GM12878 (cell line): ENCODE results near the gene PACS2. TPM values are rescaled to one million over a fixed set of nuclear protein-coding genes. Genes with fewer than 3 reads are reported as not detected.

Source experiments
- ATAC-seq: fragments of 200-7000 bp; cut with Tn5 transposase; 3 replicates; pipeline ENCODE4 v1.9.1; 2020; ENCODE audit warnings: mild to moderate bottlenecking, moderate library complexity
- BruUV-seq: library from RNA; stranded (reverse); fragments of 400-500 nt; replicated peaks from 2 replicates; lab custom pipeline; 2021; lab: Mats Ljungman, UMichigan
- CTCF ChIA-PET: fragments of 300-600 bp; sonication (Branson Sonifier 250); formaldehyde crosslinking; extraction: SDS; loops from one replicate; lab custom pipeline; 2021; ENCODE audit warnings: inconsistent platforms; lab: Yijun Ruan, JAX
- POLR2A ChIA-PET: fragments of 350-600 bp; formaldehyde crosslinking; extraction: SDS; loops from one replicate; lab custom pipeline; 2021; ENCODE audit warnings: inconsistent platforms; lab: Charles Lee
- RAD21 ChIA-PET: fragments of 300-600 bp; sonication (Branson Sonifier 250); formaldehyde crosslinking; loops from one replicate; lab custom pipeline; 2023; ENCODE audit warnings: antibody characterized with exemption; ENCODE audit not compliant: unreplicated experiment; lab: Charles Lee
- SMC1A ChIA-PET: fragments of 300-600 bp; sonication (Branson Sonifier 250); formaldehyde crosslinking; loops from one replicate; lab custom pipeline; 2023; ENCODE audit not compliant: unreplicated experiment, uncharacterized antibody; lab: Charles Lee
- DNase-seq: peaks from one replicate; pipeline ENCODE4 v3.0.0-alpha.2; 2011; ENCODE audit warnings: low read depth, low spot score
- FAIRE-seq: peaks from 3 replicates; lab custom pipeline; 2011; peaks lifted over from hg19 to GRCh38; lab: Jason Lieb, UNC
- H2AFZ ChIP-seq: 2 replicates; pipeline ENCODE4 v1.6.0; 2011; ENCODE audit warnings: low read depth, low read length, control low read depth; ENCODE audit not compliant: control insufficient read depth
- H3K27ac ChIP-seq: 2 replicates; pipeline ENCODE4 v1.5.1; 2011; ENCODE audit warnings: control low read depth; ENCODE audit not compliant: control insufficient read depth, insufficient read depth
- H3K27me3 ChIP-seq, 2 experiments: replicated peaks in 1 of 2; 2 replicates each; pipeline versions ENCODE4 v1.6.0 to v1.6.1; 2011; ENCODE audit warnings: low read length in 1 of 2; ENCODE audit not compliant: control insufficient read depth in 2 of 2, insufficient read depth in 2 of 2
- H3K36me3 ChIP-seq, 2 experiments: 2 replicates each; pipeline ENCODE4 v1.5.1; 2011; ENCODE audit warnings: low read length in 1 of 2; ENCODE audit not compliant: control insufficient read depth in 2 of 2, insufficient read depth in 2 of 2
- H3K4me1 ChIP-seq: 2 replicates; pipeline ENCODE4 v1.6.1; 2011; ENCODE audit warnings: mild to moderate bottlenecking, low read length, moderate library complexity, mixed read lengths; ENCODE audit not compliant: control insufficient read depth, insufficient read depth
- H3K4me2 ChIP-seq: 2 replicates; pipeline ENCODE4 v1.6.0; 2011; ENCODE audit warnings: control low read depth; ENCODE audit not compliant: control insufficient read depth, insufficient read depth
- H3K4me3 ChIP-seq: fragments of 200-600 bp; sonication (generic); 2 replicates; pipeline ENCODE4 v1.5.1; 2016
- H3K79me2 ChIP-seq: 2 replicates; pipeline ENCODE4 v1.6.0; 2011; ENCODE audit warnings: low read length; ENCODE audit not compliant: control insufficient read depth, insufficient read depth
- H3K9ac ChIP-seq: 2 replicates; pipeline ENCODE4 v1.8.0; 2011; ENCODE audit warnings: low read length, control low read depth, mixed read lengths; ENCODE audit not compliant: control insufficient read depth, insufficient read depth
- H3K9me3 ChIP-seq: replicated peaks from 3 replicates; pipeline ENCODE4 v1.5.1; 2011; ENCODE audit warnings: mild to moderate bottlenecking, low read length; ENCODE audit not compliant: control insufficient read depth, insufficient read depth
- H4K20me1 ChIP-seq: 2 replicates; pipeline ENCODE4 v1.6.0; 2011; ENCODE audit not compliant: control insufficient read depth, insufficient read depth
- BCL11A ChIP-seq: IDR thresholded peaks from 2 replicates; pipeline ENCODE4 v1.6.1; 2011; ENCODE audit warnings: low read depth, low read length
- BRCA1 ChIP-seq: IDR thresholded peaks from 2 replicates; pipeline ENCODE4 v1.6.1; 2011; ENCODE audit warnings: low read depth, low read length, improper control_type of control experiment
- HDAC2 ChIP-seq: fragments of 200-600 bp; sonication (generic); IDR thresholded peaks from 2 replicates; pipeline ENCODE4 v1.6.1; 2017
- MEF2B ChIP-seq: fragments of 450-650 bp; IDR thresholded peaks from 2 replicates; pipeline ENCODE4 v1.6.1; 2018; ENCODE audit warnings: mild to moderate bottlenecking, moderate library complexity; ENCODE audit not compliant: partially characterized antibody, poor library complexity, severe bottlenecking
- NBN ChIP-seq: fragments of 450-650 bp; IDR thresholded peaks from 2 replicates; pipeline ENCODE4 v1.6.1; 2016
- NFIC ChIP-seq: IDR thresholded peaks from 2 replicates; pipeline ENCODE4 v1.6.1; 2012; ENCODE audit warnings: low read depth, mild to moderate bottlenecking, inconsistent platforms, low read length, moderate library complexity
- RCOR1 ChIP-seq: conservative IDR thresholded peaks from 2 replicates; pipeline ENCODE4 v1.6.1; 2012; ENCODE audit warnings: low read depth, low read length, improper control_type of control experiment
- RFX5 ChIP-seq: IDR thresholded peaks from 2 replicates; pipeline ENCODE4 v1.6.1; 2011; ENCODE audit warnings: low read depth, low read length, improper control_type of control experiment
- SIX5 ChIP-seq: IDR thresholded peaks from 2 replicates; pipeline ENCODE4 v1.6.1; 2011; ENCODE audit warnings: mild to moderate bottlenecking, low read depth, low read length, moderate library complexity; ENCODE audit not compliant: severe bottlenecking
- SMARCA5 ChIP-seq: fragments of 450-650 bp; IDR thresholded peaks from 2 replicates; pipeline ENCODE4 v1.6.1; 2017; ENCODE audit warnings: mild to moderate bottlenecking
- SREBF1 ChIP-seq: IDR thresholded peaks from 2 replicates; pipeline ENCODE4 v1.6.1; 2012; ENCODE audit warnings: mild to moderate bottlenecking, low read length
- STAT1 ChIP-seq: fragments of 450-650 bp; conservative IDR thresholded peaks from 2 replicates; pipeline ENCODE4 v1.6.1; 2014; ENCODE audit warnings: antibody characterized with exemption, mild to moderate bottlenecking
- TAF1 ChIP-seq: IDR thresholded peaks from 2 replicates; pipeline ENCODE4 v1.6.1; 2011; ENCODE audit warnings: mild to moderate bottlenecking, low read depth, low read length, borderline replicate concordance
- TBL1XR1 ChIP-seq: IDR thresholded peaks from 2 replicates; pipeline ENCODE4 v1.6.1; 2012; ENCODE audit warnings: low read depth, low read length, improper control_type of control experiment
- TCF7 ChIP-seq: IDR thresholded peaks from 2 replicates; pipeline ENCODE4 v1.6.1; 2014; ENCODE audit warnings: antibody characterized with exemption, borderline replicate concordance
- WRNIP1 ChIP-seq: IDR thresholded peaks from 2 replicates; pipeline ENCODE4 v1.6.1; 2011; ENCODE audit warnings: low read depth, low read length, improper control_type of control experiment, borderline replicate concordance
- ZNF207 ChIP-seq: fragments of 450-650 bp; IDR thresholded peaks from 2 replicates; pipeline ENCODE4 v1.6.1; 2014; ENCODE audit warnings: antibody characterized with exemption, mild to moderate bottlenecking, borderline replicate concordance
- WGBS: methylation state at CpG from one replicate; pipeline ENCODE4 v1.1.6; 2016; ENCODE audit warnings: low lambda C conversion rate; ENCODE audit not compliant: insufficient replicate concordance, insufficient coverage; ENCODE audit errors: missing lambda C conversion rate; 5-methylcytosine and 5-hydroxymethylcytosine counted together
- in situ Hi-C: fragments of 300-500 bp; cut with MboI; formaldehyde crosslinking; loops from 9 replicates; pipeline ENCODE4 v1.14.3; 2018; ENCODE audit warnings: mixed read lengths
- intact Hi-C: fragments of 100-400 bp; cut with micrococcal nuclease; formaldehyde crosslinking; loops from one replicate; pipeline ENCODE4 v1.14.2; 2022; ENCODE audit not compliant: unreplicated experiment
- polyA plus RNA-seq, 11 experiments: library from polyadenylated mRNA; depleted of rRNA in 4 of 11; unstranded in 6 of 11; stranded (reverse) in 5 of 11; fragments of >200 nt; fragmentation: Nextera tagmentation in 4 of 11; fragmentation: Illumina TruSeq in 1 of 11; extraction: Ambion mirVana in 4 of 11; extraction: Trizol in 1 of 11; gene quantifications; 1 replicate in 1 of 11; 2 replicates in 10 of 11; pipeline versions ENCODE4 v1.2.1 to v1.2.3, GENCODE V29; 2011 to 2016; ENCODE audit warnings: inconsistent platforms in 2 of 11, missing spikeins in 2 of 11, low read depth in 1 of 11
- total RNA-seq, 4 experiments: library from RNA; depleted of rRNA in 3 of 4; stranded (reverse); fragments of >200 nt in 3 of 4; fragmentation: Illumina TruSeq in 1 of 4; extraction: Trizol in 1 of 4; gene quantifications; 2 replicates each; pipeline versions ENCODE4 v1.2.1 to v1.2.3, GENCODE V29; 2013 to 2021
- TF ChIP-seq, protein P1 (sequence below): fragments of 450-650 bp; conservative IDR thresholded peaks from 2 replicates; pipeline ENCODE4 v1.6.1; 2017; ENCODE audit warnings: mild to moderate bottlenecking, moderate library complexity
- TF ChIP-seq, protein P2 (sequence below): fragments of 450-650 bp; IDR thresholded peaks from 2 replicates; pipeline ENCODE4 v1.6.1; 2016; ENCODE audit warnings: mild to moderate bottlenecking
- TF ChIP-seq, protein P3 (sequence below): IDR thresholded peaks from 2 replicates; pipeline ENCODE4 v1.6.1; 2012; ENCODE audit warnings: low read length, inconsistent platforms

The PACS2 gene
- total and polyA plus RNA-seq, 10 of the 15 experiments (the other 5 are each of a cell fraction or from before 2014, with no cell fraction given) = 0.21 to 37.3 (median 9.4) TPM

DNA sequence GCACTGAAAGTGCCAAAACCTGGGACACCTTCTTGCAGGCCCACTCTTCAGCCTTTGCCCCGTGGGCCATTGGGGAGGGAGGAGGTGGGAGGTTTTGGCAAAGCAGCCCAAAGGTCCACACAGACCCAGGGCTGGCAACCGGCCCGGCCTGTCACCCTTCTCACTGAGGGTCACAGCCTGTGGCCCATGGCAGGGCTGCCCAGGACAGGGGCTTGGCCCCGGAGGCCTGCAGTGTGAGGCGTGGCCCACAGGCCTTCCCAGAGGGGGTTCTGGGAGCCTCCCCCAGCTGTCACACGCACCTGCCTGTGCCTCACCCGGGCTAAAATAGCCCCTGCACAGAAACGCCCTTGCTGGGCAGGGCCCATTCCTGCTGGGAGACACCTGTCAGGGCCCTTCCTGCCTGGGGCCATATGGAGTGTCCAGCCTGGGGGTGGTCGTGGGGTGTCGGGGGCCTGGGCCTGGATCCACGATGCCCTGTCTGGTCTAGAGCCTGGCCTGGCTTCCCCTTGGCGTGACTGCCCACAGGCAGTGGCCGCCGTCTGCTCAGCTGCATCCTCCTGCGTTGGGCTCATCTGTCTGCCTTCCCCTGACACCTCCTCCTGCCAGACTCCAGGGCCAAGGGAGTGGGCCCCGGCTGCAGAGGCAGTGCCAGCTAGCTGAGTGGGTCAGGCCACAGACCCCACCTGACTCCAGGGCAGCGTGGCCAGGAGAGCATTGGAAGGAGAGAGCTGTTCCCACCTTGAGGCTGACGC is 19.2 kb downstream of the PACS2 start:
- Histone ChIP-seq H3K27ac (no peak overlapping the region), H2AFZ (no peak overlapping the region), H4K20me1 (peaks cover 1% of the 10 kb centered on the region; the same call in 1 of the 2 replicates), H3K27me3 (no peaks in the 10 kb centered on the region), H3K36me3 (no peaks in the 10 kb centered on the region; a peak in 1 of 4 replicates), H3K9ac (no peak overlapping the region), H3K4me1 (peaks cover 3% of the 10 kb centered on the region; the same call in 1 of the 2 replicates), H3K9me3 (no peaks in the 10 kb centered on the region), H3K4me3 (no peak overlapping the region), H3K4me2 (no peak overlapping the region), H3K79me2 (no peaks in the 10 kb centered on the region)
- FAIRE-seq (no peak), ATAC-seq (no peak), DNase-seq (no peak)
- intact Hi-C loops (no loop called here), in situ Hi-C loops (no loop called here)
- ChIA-PET POLR2A (no interaction called here), CTCF (interaction anchor here (0.9 kb wide), 1 partner anchor 36 kb away, joined by 3 read pairs; no protein-coding TSS in a partner anchor), RAD21 (no interaction called here), SMC1A (no interaction called here)
- 63% methylated on average over 18 of the region's 18 CpGs for WGBS
- no peak for TF ChIP-seq RCOR1
- TF ChIP-seq BRCA1 = no peak
- TF ChIP-seq WRNIP1 = no peak
- TF ChIP-seq, protein P1, sequence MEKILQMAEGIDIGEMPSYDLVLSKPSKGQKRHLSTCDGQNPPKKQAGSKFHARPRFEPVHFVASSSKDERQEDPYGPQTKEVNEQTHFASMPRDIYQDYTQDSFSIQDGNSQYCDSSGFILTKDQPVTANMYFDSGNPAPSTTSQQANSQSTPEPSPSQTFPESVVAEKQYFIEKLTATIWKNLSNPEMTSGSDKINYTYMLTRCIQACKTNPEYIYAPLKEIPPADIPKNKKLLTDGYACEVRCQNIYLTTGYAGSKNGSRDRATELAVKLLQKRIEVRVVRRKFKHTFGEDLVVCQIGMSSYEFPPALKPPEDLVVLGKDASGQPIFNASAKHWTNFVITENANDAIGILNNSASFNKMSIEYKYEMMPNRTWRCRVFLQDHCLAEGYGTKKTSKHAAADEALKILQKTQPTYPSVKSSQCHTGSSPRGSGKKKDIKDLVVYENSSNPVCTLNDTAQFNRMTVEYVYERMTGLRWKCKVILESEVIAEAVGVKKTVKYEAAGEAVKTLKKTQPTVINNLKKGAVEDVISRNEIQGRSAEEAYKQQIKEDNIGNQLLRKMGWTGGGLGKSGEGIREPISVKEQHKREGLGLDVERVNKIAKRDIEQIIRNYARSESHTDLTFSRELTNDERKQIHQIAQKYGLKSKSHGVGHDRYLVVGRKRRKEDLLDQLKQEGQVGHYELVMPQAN = no peak
- TF ChIP-seq NBN = no peak
- no peak for TF ChIP-seq TAF1
- TF ChIP-seq, protein P2, sequence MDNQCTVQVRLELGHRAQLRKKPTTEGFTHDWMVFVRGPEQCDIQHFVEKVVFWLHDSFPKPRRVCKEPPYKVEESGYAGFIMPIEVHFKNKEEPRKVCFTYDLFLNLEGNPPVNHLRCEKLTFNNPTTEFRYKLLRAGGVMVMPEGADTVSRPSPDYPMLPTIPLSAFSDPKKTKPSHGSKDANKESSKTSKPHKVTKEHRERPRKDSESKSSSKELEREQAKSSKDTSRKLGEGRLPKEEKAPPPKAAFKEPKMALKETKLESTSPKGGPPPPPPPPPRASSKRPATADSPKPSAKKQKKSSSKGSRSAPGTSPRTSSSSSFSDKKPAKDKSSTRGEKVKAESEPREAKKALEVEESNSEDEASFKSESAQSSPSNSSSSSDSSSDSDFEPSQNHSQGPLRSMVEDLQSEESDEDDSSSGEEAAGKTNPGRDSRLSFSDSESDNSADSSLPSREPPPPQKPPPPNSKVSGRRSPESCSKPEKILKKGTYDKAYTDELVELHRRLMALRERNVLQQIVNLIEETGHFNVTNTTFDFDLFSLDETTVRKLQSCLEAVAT = no peak
- no peak for TF ChIP-seq TCF7
- TF ChIP-seq BCL11A = no peak
- TF ChIP-seq STAT1 = no peak
- no peak for TF ChIP-seq SREBF1
- TF ChIP-seq SIX5 = no peak
- TF ChIP-seq RFX5 = no peak
- TF ChIP-seq HDAC2 = no peak
- TF ChIP-seq ZNF207 = no peak
- no peak for TF ChIP-seq TBL1XR1
- no peak for TF ChIP-seq SMARCA5
- TF ChIP-seq NFIC = no peak
- no peak for TF ChIP-seq MEF2B
- TF ChIP-seq, protein P3, sequence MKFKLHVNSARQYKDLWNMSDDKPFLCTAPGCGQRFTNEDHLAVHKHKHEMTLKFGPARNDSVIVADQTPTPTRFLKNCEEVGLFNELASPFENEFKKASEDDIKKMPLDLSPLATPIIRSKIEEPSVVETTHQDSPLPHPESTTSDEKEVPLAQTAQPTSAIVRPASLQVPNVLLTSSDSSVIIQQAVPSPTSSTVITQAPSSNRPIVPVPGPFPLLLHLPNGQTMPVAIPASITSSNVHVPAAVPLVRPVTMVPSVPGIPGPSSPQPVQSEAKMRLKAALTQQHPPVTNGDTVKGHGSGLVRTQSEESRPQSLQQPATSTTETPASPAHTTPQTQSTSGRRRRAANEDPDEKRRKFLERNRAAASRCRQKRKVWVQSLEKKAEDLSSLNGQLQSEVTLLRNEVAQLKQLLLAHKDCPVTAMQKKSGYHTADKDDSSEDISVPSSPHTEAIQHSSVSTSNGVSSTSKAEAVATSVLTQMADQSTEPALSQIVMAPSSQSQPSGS = no peak
- BruUV-seq = no TSS peak
